ENCODE measurements around the gene HNRNPUL1. TPM values are rescaled to one million over a fixed set of nuclear protein-coding genes. Genes with fewer than 3 reads are reported as not detected.

Gene HNRNPUL1
- total and polyA plus RNA-seq, 2 donors (not counting 1 experiment from before 2014, with no cell fraction given), result 60.7 to 273 TPM

DNA sequence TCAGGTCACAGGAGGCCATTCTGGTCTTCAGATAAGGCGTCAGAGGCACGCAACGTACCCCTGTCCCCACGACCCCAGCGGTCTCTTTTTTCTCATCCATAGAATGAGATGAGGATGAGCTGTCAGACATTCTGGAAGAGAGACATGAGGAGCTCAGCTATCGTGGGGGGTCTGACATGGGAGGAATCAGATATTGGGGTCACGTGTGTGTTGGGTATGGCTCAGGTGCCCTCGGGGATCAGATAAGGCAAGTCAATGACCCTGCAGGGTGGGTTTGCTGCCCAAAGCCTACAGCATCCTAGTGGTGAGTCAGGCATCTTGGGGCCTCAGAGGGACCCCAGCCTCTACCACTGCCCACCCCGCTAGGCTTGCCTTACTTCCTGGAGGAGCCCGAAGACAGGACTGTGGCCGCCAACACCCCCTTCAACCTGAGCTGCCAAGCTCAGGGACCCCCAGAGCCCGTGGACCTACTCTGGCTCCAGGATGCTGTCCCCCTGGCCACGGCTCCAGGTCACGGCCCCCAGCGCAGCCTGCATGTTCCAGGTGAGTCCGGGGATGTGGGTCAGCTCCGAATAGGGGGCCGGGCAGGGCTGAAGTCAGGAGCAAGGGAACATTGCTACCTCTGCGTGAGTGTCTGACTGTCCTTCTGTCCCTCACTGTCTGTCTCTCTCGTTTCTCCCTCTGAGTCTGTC lies 42.5 kb upstream of the HNRNPUL1 start:
- Histone ChIP-seq H3K4me2 (replicated peaks; ENCODE audit: low read depth, low read length, poor library complexity, severe bottlenecking) (no peak overlapping the region), H3K9me3 (ENCODE audit: control extremely low read depth in 1 of 3, control insufficient read depth in 2 of 3, insufficient read depth in 1 of 3, low read length in 2 of 3) (peaks cover 0 to 4% (median 0%) of the 10 kb centered on the region in 3 donors), H3K9ac (ENCODE audit: low read length) (no peak overlapping the region), H3K4me3 (ENCODE audit: control extremely low read depth in 1 of 5, extremely low read depth in 1 of 5, insufficient read depth in 1 of 5, low read depth in 2 of 5, low read length in 4 of 5) (no peak overlapping the region), H3K27ac (ENCODE audit: low read length in 2 of 2) (no peak overlapping the region), H4K20me1 (ENCODE audit: control insufficient read depth, insufficient read depth, low read length, poor library complexity, severe bottlenecking) (no peaks in the 10 kb centered on the region), H2AFZ (ENCODE audit: insufficient read depth, low read depth, low read length, poor library complexity, severe bottlenecking) (no peak overlapping the region), H3K27me3 (replicated peaks in 1 of 4; ENCODE audit: control extremely low read depth in 1 of 4, control insufficient read depth in 3 of 4, insufficient read depth in 4 of 4, low read length in 3 of 4) (peaks cover 0 to 34% (median 12%) of the 10 kb centered on the region in 4 experiments), H3K4me1 (ENCODE audit: control insufficient read depth in 2 of 2, insufficient read depth in 2 of 2, low read length in 2 of 2) (peaks cover 7 to 12% of the 10 kb centered on the region in 2 donors), H3K36me3 (replicated peaks in 1 of 2; ENCODE audit: control extremely low read depth in 1 of 2, control insufficient read depth in 1 of 2, extremely low read depth in 1 of 2, insufficient read depth in 2 of 2, low read length in 1 of 2) (no peaks in the 10 kb centered on the region), H3K79me2 (ENCODE audit: control insufficient read depth, insufficient read depth, low read length) (no peaks in the 10 kb centered on the region)
- intact Hi-C loops (cut with micrococcal nuclease), result no loop called here
- H3K9me3 Mint-ChIP-seq (ENCODE audit: insufficient read depth), result no peaks in the 10 kb centered on the region
- H3K4me1 Mint-ChIP-seq, result peaks cover 9% of the 10 kb centered on the region
- WGBS (ENCODE audit: insufficient coverage), result 86% methylated on average over 14 of the region's 20 CpGs
- no peak overlapping the region for H3K4me3 Mint-ChIP-seq
- no peak for DNase-seq
- ChIA-PET CTCF (no interaction called here), POLR2A (no interaction called here)
- H3K27ac Mint-ChIP-seq, result no peak overlapping the region
- ATAC-seq (ENCODE audit: low read depth), result no peak
- H3K27me3 Mint-ChIP-seq, result peaks cover 66% of the 10 kb centered on the region
- TF ChIP-seq, protein P1, sequence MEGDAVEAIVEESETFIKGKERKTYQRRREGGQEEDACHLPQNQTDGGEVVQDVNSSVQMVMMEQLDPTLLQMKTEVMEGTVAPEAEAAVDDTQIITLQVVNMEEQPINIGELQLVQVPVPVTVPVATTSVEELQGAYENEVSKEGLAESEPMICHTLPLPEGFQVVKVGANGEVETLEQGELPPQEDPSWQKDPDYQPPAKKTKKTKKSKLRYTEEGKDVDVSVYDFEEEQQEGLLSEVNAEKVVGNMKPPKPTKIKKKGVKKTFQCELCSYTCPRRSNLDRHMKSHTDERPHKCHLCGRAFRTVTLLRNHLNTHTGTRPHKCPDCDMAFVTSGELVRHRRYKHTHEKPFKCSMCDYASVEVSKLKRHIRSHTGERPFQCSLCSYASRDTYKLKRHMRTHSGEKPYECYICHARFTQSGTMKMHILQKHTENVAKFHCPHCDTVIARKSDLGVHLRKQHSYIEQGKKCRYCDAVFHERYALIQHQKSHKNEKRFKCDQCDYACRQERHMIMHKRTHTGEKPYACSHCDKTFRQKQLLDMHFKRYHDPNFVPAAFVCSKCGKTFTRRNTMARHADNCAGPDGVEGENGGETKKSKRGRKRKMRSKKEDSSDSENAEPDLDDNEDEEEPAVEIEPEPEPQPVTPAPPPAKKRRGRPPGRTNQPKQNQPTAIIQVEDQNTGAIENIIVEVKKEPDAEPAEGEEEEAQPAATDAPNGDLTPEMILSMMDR (IDR thresholded peaks at IDR 0.05), result no peak
- no peak for TF ChIP-seq EZH2 (IDR thresholded peaks at IDR 0.05; ENCODE audit: borderline replicate concordance, insufficient read depth, low read depth, low read length, poor library complexity, severe bottlenecking)

DNA sequence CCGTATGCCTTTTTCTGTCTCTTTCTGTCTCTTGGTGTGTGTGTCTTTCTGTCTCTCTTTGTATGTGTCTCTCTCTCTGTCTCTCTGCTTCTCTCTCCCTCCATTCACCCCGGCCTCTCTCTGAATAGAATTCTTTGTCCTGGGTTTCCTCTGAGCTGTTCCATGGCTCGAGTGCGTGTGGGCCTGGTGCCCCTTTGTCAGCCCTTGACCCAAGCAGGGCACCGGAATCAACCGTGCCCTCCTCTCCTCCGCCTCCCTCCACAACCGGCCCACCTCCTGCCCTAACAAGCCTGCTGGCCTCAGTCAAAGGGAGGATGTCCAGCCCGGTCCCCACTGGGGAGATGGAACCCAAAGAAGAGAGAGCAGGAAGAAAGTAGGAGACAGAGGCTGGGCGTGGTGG lies 41.9 kb upstream of the HNRNPUL1 start:
- POLR2A ChIA-PET, result no interaction called here
- no peak overlapping the region for H3K27ac Mint-ChIP-seq
- H3K27ac ChIP-seq (ENCODE audit: low read length in 2 of 2), result no peak overlapping the region
- peaks cover 8 to 15% of the 10 kb centered on the region in 2 donors for H3K4me1 ChIP-seq (ENCODE audit: control insufficient read depth in 2 of 2, insufficient read depth in 2 of 2, low read length in 2 of 2)
- no peaks in the 10 kb centered on the region for H3K79me2 ChIP-seq (ENCODE audit: control insufficient read depth, insufficient read depth, low read length)
- peaks cover 65% of the 10 kb centered on the region for H3K27me3 Mint-ChIP-seq
- H3K4me3 Mint-ChIP-seq, result no peak overlapping the region
- intact Hi-C loops (cut with micrococcal nuclease), result no loop called here
- CTCF ChIA-PET, result no interaction called here
- H3K4me2 ChIP-seq (replicated peaks; ENCODE audit: low read depth, low read length, poor library complexity, severe bottlenecking), result no peak overlapping the region
- H3K27me3 ChIP-seq (replicated peaks in 1 of 4; ENCODE audit: control extremely low read depth in 1 of 4, control insufficient read depth in 3 of 4, insufficient read depth in 4 of 4, low read length in 3 of 4), result peaks cover 0 to 40% (median 15%) of the 10 kb centered on the region in 4 experiments
- ATAC-seq (ENCODE audit: low read depth) (no peak), DNase-seq (no peak)
- no peaks in the 10 kb centered on the region for H3K9me3 Mint-ChIP-seq (ENCODE audit: insufficient read depth)
- no peaks in the 10 kb centered on the region for H3K36me3 ChIP-seq (replicated peaks in 1 of 2; ENCODE audit: control extremely low read depth in 1 of 2, control insufficient read depth in 1 of 2, extremely low read depth in 1 of 2, insufficient read depth in 2 of 2, low read length in 1 of 2)
- H3K4me1 Mint-ChIP-seq, result peaks cover 12% of the 10 kb centered on the region
- 87% methylated on average over 4 of the region's 10 CpGs for WGBS (ENCODE audit: insufficient coverage)
- H4K20me1 ChIP-seq (ENCODE audit: control insufficient read depth, insufficient read depth, low read length, poor library complexity, severe bottlenecking), result no peaks in the 10 kb centered on the region
- peaks cover 0 to 4% (median 0%) of the 10 kb centered on the region in 3 donors for H3K9me3 ChIP-seq (ENCODE audit: control extremely low read depth in 1 of 3, control insufficient read depth in 2 of 3, insufficient read depth in 1 of 3, low read length in 2 of 3)
- H3K4me3 ChIP-seq (ENCODE audit: control extremely low read depth in 1 of 5, extremely low read depth in 1 of 5, insufficient read depth in 1 of 5, low read depth in 2 of 5, low read length in 4 of 5), result no peak overlapping the region
- H3K9ac ChIP-seq (ENCODE audit: low read length), result no peak overlapping the region
- TF ChIP-seq, protein P1 (IDR thresholded peaks at IDR 0.05), result no peak
- TF ChIP-seq EZH2 (IDR thresholded peaks at IDR 0.05; ENCODE audit: borderline replicate concordance, insufficient read depth, low read depth, low read length, poor library complexity, severe bottlenecking), result no peak
- H2AFZ ChIP-seq (ENCODE audit: insufficient read depth, low read depth, low read length, poor library complexity, severe bottlenecking), result no peak overlapping the region

Measured in B cell (primary cell).